Bronchial epithelial cell (primary cell): Measurements from ENCODE around the gene SRC. TPM values are rescaled to one million over a fixed set of nuclear protein-coding genes. Genes with fewer than 3 reads are reported as not detected.
A peak's percentile ranks its signal among the peaks of the same experiment; 100 is the strongest.

Source experiments
- DNase-seq: peaks from one replicate; pipeline ENCODE4 v3.0.0-alpha.2; 2010; ENCODE audit warnings: low read depth
- FAIRE-seq: peaks from 2 replicates; lab custom pipeline; 2011; peaks lifted over from hg19 to GRCh38; lab: Jason Lieb, UNC
- H3K27me3 ChIP-seq: 2 replicates; pipeline ENCODE4 v1.5.1; 2011; ENCODE audit warnings: low read length; ENCODE audit not compliant: control insufficient read depth, insufficient read depth
- H3K36me3 ChIP-seq: 2 replicates; pipeline ENCODE4 v1.5.1; 2011; ENCODE audit warnings: low read length; ENCODE audit not compliant: control insufficient read depth, insufficient read depth
- H3K4me3 ChIP-seq: 2 replicates; pipeline ENCODE4 v1.5.1; 2011; ENCODE audit warnings: mild to moderate bottlenecking, low read depth, low read length, control low read depth
- total RNA-seq: library from RNA; depleted of rRNA; stranded (reverse); fragments of >200 nt; gene quantifications from 2 replicates; pipeline ENCODE4 v1.2.1, GENCODE V29; 2014
- TF ChIP-seq, protein P1 (sequence below): IDR thresholded peaks from 2 replicates; pipeline ENCODE4 v1.5.1; 2011; ENCODE audit warnings: mild to moderate bottlenecking, moderate library complexity, low read length, control low read depth, inconsistent platforms; ENCODE audit not compliant: insufficient read depth, severe bottlenecking

The SRC gene
- total RNA-seq, 1 donor from 2014 or later: 16.6 TPM

DNA sequence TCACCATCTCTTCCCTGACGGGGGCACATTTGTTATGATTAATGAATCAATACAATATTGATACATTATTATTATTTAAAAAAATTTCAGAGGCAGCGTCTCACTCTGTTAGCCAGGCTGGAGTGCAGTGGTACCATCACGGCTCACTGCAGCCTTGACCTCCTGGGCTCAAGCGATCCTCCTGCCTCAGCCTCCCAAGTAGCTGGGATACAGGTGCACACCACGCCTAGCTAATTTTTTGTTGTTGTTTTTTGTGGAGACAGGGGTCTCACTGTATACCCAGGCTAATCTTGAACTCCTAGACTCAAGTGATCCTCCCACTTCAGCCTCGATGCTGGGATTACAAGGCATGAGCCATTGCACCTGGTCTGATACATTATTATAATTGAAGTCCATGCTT lies 4.9 kb upstream of the SRC start:
- DNase-seq (no peak), FAIRE-seq (no peak)
- TF ChIP-seq, protein P1, sequence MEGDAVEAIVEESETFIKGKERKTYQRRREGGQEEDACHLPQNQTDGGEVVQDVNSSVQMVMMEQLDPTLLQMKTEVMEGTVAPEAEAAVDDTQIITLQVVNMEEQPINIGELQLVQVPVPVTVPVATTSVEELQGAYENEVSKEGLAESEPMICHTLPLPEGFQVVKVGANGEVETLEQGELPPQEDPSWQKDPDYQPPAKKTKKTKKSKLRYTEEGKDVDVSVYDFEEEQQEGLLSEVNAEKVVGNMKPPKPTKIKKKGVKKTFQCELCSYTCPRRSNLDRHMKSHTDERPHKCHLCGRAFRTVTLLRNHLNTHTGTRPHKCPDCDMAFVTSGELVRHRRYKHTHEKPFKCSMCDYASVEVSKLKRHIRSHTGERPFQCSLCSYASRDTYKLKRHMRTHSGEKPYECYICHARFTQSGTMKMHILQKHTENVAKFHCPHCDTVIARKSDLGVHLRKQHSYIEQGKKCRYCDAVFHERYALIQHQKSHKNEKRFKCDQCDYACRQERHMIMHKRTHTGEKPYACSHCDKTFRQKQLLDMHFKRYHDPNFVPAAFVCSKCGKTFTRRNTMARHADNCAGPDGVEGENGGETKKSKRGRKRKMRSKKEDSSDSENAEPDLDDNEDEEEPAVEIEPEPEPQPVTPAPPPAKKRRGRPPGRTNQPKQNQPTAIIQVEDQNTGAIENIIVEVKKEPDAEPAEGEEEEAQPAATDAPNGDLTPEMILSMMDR: no peak

DNA sequence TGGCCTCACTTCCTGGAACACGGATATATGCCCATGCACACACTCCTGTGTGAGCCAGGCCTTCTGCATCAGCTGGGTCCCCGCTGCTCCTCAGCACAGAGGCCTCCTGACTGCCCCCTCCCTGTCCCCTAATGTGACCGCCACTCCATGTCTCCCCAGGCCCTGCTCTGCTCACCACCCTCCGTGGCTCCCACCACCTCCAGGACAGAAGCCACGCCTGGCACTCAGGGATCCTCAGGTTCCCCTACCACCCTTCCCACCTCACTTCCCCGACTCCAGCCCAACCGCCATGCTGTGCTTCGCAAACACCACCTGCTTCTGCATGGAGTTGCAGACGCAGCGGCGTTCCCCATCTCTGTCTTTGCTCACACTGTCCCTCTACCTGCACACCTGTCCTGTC lies 4.3 kb upstream of the SRC start:
- FAIRE-seq (no peak), DNase-seq (no peak)
- H3K27me3 ChIP-seq: no peaks in the 10 kb centered on the region
- TF ChIP-seq, protein P1: no peak
- H3K36me3 ChIP-seq: no peaks in the 10 kb centered on the region
- H3K4me3 ChIP-seq: no peak overlapping the region

More for the DNA sequence above, 4.9 kb upstream of the SRC start:
- Histone ChIP-seq H3K36me3 (no peaks in the 10 kb centered on the region), H3K4me3 (no peak overlapping the region), H3K27me3 (no peaks in the 10 kb centered on the region)

DNA sequence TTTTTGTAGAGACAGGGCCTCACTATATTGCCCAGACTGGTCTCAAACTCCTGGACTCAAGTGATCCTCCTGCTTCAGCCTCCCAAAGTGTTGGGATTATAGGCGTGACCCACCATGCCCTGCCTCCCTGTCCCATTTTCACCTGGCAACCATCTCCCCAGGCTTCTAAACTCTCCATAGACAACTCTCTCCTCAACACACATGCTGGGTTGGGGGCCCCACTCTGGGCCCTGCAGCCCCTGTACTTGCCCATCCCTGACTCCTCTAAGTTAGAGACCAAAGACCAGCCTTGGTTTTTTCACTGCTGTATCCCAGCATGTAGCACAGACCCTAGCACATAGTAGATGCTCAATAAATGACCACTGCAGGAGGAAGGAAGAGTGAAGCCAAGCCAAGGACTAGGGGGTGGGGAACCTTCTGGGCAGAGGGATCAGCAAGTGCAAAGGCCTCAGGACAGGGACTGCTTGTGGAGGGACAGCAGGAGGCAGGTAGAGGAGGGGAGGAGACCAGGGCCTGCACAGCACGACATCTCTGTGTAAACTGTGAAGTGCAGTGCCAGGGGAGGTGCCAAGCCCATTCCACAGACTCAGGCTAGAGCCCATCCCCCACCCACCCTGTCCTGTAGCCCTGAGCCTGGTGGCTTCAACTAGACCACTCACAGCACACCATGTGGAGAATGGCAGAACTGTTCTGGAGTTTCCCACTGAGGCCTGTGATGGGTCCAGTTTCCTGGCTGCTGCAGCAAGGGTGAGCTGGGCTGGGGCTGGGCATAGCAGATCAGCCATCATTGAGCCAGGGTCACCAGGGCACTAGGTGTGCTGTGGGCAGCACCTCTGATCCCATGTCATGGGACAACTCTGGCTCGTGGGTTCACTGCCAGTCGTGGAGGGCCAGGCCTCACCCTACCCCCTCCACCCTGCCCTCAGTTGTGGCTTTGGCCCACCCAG lies 3.4 kb upstream of the SRC start:
- no peak for FAIRE-seq
- no peaks in the 10 kb centered on the region for H3K27me3 ChIP-seq
- H3K4me3 ChIP-seq: no peak overlapping the region
- TF ChIP-seq, protein P1: peak; percentile 19
- no peak for DNase-seq
- H3K36me3 ChIP-seq: no peaks in the 10 kb centered on the region

DNA sequence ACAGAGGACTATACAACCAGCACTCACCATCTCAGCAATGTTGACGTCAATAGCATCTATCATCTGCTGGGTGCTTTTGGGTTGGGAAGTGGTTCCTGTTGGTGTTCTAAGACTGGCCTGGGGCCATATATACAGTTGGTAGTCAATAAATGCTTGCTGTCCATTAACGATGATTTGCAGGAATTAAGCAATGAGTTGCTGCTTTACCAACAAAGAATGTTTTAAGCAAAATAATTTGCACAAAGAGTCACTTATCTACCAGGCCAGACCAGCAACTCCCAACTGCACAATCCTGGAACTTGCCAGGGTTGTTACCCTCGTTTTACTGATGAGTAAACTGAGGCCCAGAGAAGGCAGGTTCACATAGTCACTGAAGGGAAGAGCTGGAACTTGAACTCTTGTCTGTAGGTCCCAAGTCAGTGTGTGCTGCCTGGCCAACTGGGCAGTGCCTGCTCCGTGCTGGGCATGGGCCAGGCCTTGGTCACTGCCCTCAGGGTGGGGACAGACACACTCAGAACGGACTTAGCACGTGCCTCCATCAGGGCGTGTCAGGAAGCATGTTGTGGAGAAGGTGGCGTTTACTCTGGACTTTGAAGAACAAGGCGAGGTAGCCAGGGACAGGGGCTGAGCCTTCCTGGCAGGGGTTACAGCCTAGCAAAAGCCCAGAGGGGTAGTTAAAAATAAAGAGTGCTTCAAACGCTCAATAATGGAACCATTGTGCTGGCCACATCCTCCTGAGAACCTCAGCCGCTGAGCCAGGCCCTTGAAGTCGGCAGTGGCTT lies 2.5 kb upstream of the SRC start:
- FAIRE-seq (no peak), DNase-seq (no peak)
- TF ChIP-seq, protein P1: no peak
- Histone ChIP-seq H3K36me3 (no peaks in the 10 kb centered on the region), H3K4me3 (no peak overlapping the region), H3K27me3 (no peaks in the 10 kb centered on the region)

DNA sequence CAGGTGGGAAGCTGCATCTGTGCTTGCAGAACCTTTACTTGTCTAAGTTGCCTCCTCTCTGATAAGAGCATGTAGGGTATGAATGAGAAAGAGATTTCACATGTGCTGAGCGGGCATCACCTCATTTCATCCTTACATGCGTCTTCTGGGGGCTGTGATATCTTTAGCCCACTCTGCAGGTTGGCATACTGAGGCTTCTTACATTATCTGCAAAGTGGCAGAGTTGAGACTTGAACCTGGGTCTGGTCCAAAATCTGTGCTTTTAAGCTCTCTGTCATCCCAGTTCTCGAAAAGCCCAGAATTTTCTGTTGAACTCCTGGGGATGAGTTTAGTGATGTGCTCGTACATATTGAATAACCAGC lies 2.0 kb upstream of the SRC start:
- TF ChIP-seq, protein P1: no peak

More for the DNA sequence above, 2.0 kb upstream of the SRC start:
- no peak overlapping the region for H3K4me3 ChIP-seq
- no peaks in the 10 kb centered on the region for H3K36me3 ChIP-seq
- H3K27me3 ChIP-seq: no peaks in the 10 kb centered on the region
- DNase-seq (no peak), FAIRE-seq (no peak)
